K562 (cell line): Measurements from ENCODE around the gene GRHPR. TPM values are rescaled to one million over a fixed set of nuclear protein-coding genes. Genes with fewer than 3 reads are reported as not detected.

Experiments used
- ATAC-seq: fragments of 200-7000 bp; cut with Tn5 transposase; 3 replicates; pipeline ENCODE4 v1.9.1; 2020; ENCODE audit warnings: moderate library complexity
- BruUV-seq: library from RNA; stranded (reverse); fragments of 400-500 nt; replicated peaks from 2 replicates; lab custom pipeline; 2021; lab: Mats Ljungman, UMichigan
- CTCF ChIA-PET: fragments of 300-600 bp; formaldehyde crosslinking; extraction: SDS; loops from one replicate; lab custom pipeline; 2021; ENCODE audit warnings: low intra/inter-chr PET ratio; lab: Yijun Ruan, JAX
- POLR2A ChIA-PET: fragments of 300-600, 350-650 bp; sonication (Branson Sonifier 250); formaldehyde crosslinking; extraction: SDS; loops from one replicate; lab custom pipeline; 2021; ENCODE audit warnings: antibody characterized with exemption, inconsistent platforms; lab: Yijun Ruan, JAX
- DNase-seq, 4 experiments: peaks; one replicate each; pipeline versions ENCODE4 v3.0.0 to v3.0.0-alpha.2; 2011 to 2018; ENCODE audit warnings: low spot score in 3 of 4, mixed read lengths in 3 of 4; ENCODE audit errors: extremely low read depth in 1 of 4
- FAIRE-seq: peaks from 2 replicates; lab custom pipeline; 2011; peaks lifted over from hg19 to GRCh38; lab: Jason Lieb, UNC
- H2AFZ ChIP-seq: 2 replicates; pipeline ENCODE4 v1.6.0; 2011; ENCODE audit warnings: low read depth, low read length, control low read depth, inconsistent platforms
- H3K27ac ChIP-seq: fragments of 200-600 bp; 3 replicates; pipeline ENCODE4 v1.8.0; 2011; ENCODE audit warnings: low read depth, mild to moderate bottlenecking, control low read depth, inconsistent platforms, low read length, moderate library complexity, mixed read lengths; ENCODE audit errors: extremely low read depth
- H3K27me3 ChIP-seq, 2 experiments: fragments of 300-600 bp in 1 of 2; 2 replicates in 1 of 2; 3 replicates in 1 of 2; pipeline versions ENCODE4 v1.6.0 to v1.8.0; 2011; ENCODE audit warnings: inconsistent platforms in 2 of 2, low read length in 2 of 2, mild to moderate bottlenecking in 1 of 2, mixed read lengths in 1 of 2, moderate library complexity in 1 of 2; ENCODE audit not compliant: control insufficient read depth in 2 of 2, insufficient read depth in 2 of 2
- H3K36me3 ChIP-seq: fragments of 300-600 bp; 3 replicates; pipeline ENCODE4 v1.8.0; 2011; ENCODE audit warnings: mild to moderate bottlenecking, low read length, inconsistent platforms; ENCODE audit not compliant: control insufficient read depth, insufficient read depth
- H3K4me1 ChIP-seq, 2 experiments: fragments of 200-600 bp in 1 of 2; replicated peaks in 1 of 2; 2 replicates in 1 of 2; 3 replicates in 1 of 2; pipeline versions ENCODE4 v1.5.1 to v1.8.0; 2011; ENCODE audit warnings: inconsistent platforms in 2 of 2, low read length in 2 of 2, mild to moderate bottlenecking in 1 of 2, mixed read lengths in 1 of 2, moderate library complexity in 1 of 2; ENCODE audit not compliant: control insufficient read depth in 2 of 2, insufficient read depth in 2 of 2
- H3K4me2 ChIP-seq: 2 replicates; pipeline ENCODE4 v1.6.1; 2011; ENCODE audit warnings: low read length, control low read depth, inconsistent platforms, mixed read lengths; ENCODE audit not compliant: insufficient read depth
- H3K4me3 ChIP-seq: fragments of 200-600 bp; sonication (generic), shearing (Covaris generic); 2 replicates; pipeline ENCODE4 v1.5.1; 2016; ENCODE audit warnings: control low read depth, inconsistent platforms
- H3K79me2 ChIP-seq: fragments of 200-600 bp; 3 replicates; pipeline ENCODE4 v1.8.0; 2011; ENCODE audit warnings: low read length, inconsistent platforms; ENCODE audit not compliant: control insufficient read depth, insufficient read depth
- H3K9ac ChIP-seq, 2 experiments: 2 replicates each; pipeline versions ENCODE4 v1.6.0 to v1.6.1; 2011; ENCODE audit warnings: low read depth in 2 of 2, low read length in 2 of 2, control low read depth in 1 of 2, inconsistent platforms in 1 of 2, mild to moderate bottlenecking in 1 of 2, mixed read lengths in 1 of 2; ENCODE audit not compliant: insufficient read depth in 1 of 2
- H3K9me1 ChIP-seq: one replicate; pipeline ENCODE4 v1.6.0; 2011; ENCODE audit warnings: inconsistent platforms, mild to moderate bottlenecking, low read length, moderate library complexity; ENCODE audit not compliant: control insufficient read depth, insufficient read depth
- H3K9me3 ChIP-seq: replicated peaks from 2 replicates; pipeline ENCODE4 v1.5.1; 2011; ENCODE audit warnings: low read depth, low read length, inconsistent platforms; ENCODE audit not compliant: control insufficient read depth, insufficient read depth
- H4K20me1 ChIP-seq: replicated peaks from 2 replicates; pipeline ENCODE4 v1.6.1; 2011; ENCODE audit warnings: low read length, inconsistent platforms, mixed read lengths; ENCODE audit not compliant: control insufficient read depth, insufficient read depth
- RBM25 ChIP-seq: fragments of 200-400 bp; formaldehyde crosslinking; IDR thresholded peaks from 2 replicates; pipeline ENCODE4 v1.6.1; 2018; ENCODE audit warnings: low read length, low read depth, moderate library complexity; ENCODE audit not compliant: severe bottlenecking
- THRAP3 ChIP-seq: fragments of 450-650 bp; IDR thresholded peaks from 2 replicates; pipeline ENCODE4 v1.6.1; 2016; ENCODE audit warnings: mild to moderate bottlenecking, inconsistent platforms, borderline replicate concordance
- ZNF121 ChIP-seq: sonication (generic); formaldehyde crosslinking; conservative IDR thresholded peaks from 2 replicates; pipeline ENCODE4 v1.8.0; 2022; ENCODE audit warnings: missing genetic modification reagents
- WGBS: fragments of 100-300 bp; shearing (Covaris generic); methylation state at CpG from one replicate; pipeline ENCODE4 v1.1.6; 2016; ENCODE audit warnings: low coverage, mixed read lengths; ENCODE audit not compliant: insufficient coverage; ENCODE audit errors: missing lambda C conversion rate; 5-methylcytosine and 5-hydroxymethylcytosine counted together
- in situ Hi-C: fragments of 300-500 bp; cut with MboI; formaldehyde crosslinking; loops from 4 replicates; pipeline ENCODE4 v1.15.0; 2018; ENCODE audit warnings: inconsistent platforms, mixed read lengths
- intact Hi-C: fragments of 100-400 bp; cut with micrococcal nuclease; formaldehyde crosslinking; loops from 2 replicates; pipeline ENCODE4 v1.14.2; 2022
- polyA plus RNA-seq, 8 experiments: library from polyadenylated mRNA; depleted of rRNA in 4 of 8; stranded (reverse) in 5 of 8; unstranded in 3 of 8; fragments of >200 nt; fragmentation: Nextera tagmentation in 2 of 8; fragmentation: Illumina TruSeq in 1 of 8; extraction: Ambion mirVana in 2 of 8; extraction: Trizol in 1 of 8; gene quantifications; 2 replicates each; pipeline versions ENCODE4 v1.2.1 to v1.2.3, GENCODE V29; 2011 to 2014; ENCODE audit warnings: inconsistent platforms in 1 of 8, missing spikeins in 1 of 8
- total RNA-seq, 7 experiments: library from RNA; depleted of rRNA in 6 of 7; stranded (reverse); fragments of >200 nt in 6 of 7; fragmentation: Illumina TruSeq in 2 of 7; extraction: Trizol in 2 of 7; gene quantifications; 2 replicates each; pipeline versions ENCODE4 v1.2.1 to v1.2.3, GENCODE V29; 2011 to 2021; ENCODE audit warnings: low replicate concordance in 1 of 7
- TF ChIP-seq, protein P1 (sequence below), 2 experiments: IDR thresholded peaks; 2 replicates each; pipeline ENCODE4 v1.6.1; 2012; ENCODE audit warnings: improper control_type of control experiment in 2 of 2, low read depth in 2 of 2, low read length in 2 of 2, borderline replicate concordance in 1 of 2

GRHPR gene
- total and polyA plus RNA-seq, 9 of the 15 experiments (the other 6 are each of a cell fraction or from before 2014, with no cell fraction given): 38.9 to 144 (median 120) TPM

DNA sequence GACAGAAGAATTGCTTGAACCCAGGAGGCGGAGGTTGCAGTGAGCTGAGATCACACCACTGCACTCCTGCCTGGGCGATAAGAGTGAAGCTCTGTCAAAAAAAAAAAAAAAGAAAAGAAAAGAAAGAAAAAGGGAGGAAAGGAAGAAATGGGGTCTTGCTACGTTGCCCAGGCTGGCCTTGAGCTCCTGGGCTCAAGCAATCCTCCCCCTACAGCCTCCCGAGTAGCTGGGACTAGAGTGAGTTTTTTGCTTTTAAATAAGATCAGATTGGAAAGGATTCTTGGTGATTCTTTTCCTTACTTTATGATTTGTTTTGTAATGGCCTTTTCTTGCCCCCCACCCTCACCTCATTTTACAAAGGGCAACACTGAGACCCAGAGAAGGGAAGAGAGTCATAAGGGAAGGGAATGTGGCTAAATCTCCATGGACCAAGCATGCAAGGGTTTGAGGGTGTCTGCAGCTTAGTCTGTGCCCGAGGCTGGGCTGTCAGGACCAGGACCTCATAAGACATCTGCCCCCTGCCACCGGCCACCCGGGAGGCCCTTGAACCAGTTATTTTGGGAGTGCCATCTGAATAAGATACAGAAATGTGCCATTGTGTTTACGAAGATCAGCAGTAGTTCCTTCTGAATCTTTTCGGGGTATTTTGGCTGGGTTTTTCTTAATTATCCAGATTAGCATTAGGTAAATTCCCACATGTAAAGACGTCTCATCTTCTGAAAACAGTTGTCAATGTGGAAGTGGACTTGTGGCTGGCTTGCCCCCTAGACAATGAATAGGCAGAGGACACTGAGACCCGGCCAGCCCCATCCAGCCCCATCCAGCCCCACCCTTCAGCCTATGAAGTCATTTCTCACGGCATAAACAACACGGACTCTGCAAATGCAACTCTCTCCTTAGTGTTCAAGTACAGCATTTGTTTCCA lies 44.5 kb upstream of the GRHPR start:
- ChIA-PET POLR2A (interaction anchor here (0.5 to 1.9 kb wide), 3 partner anchors 9 to 13 kb away, joined by 3 to 8 read pairs (median 3); no protein-coding TSS in a partner anchor), CTCF (no interaction called here)
- intact Hi-C loops: no loop called here
- TF ChIP-seq THRAP3: no peak
- peak; percentile 64 for TF ChIP-seq RBM25
- peak; percentile 93 for TF ChIP-seq ZNF121
- Histone ChIP-seq H3K9me3 (peaks cover 8% of the 10 kb centered on the region), H3K9ac (no peak overlapping the region), H3K27ac (no peak overlapping the region), H3K36me3 (no peaks in the 10 kb centered on the region), H3K4me3 (no peak overlapping the region), H3K27me3 (peaks cover 6 to 23% of the 10 kb centered on the region in 2 experiments; a peak in 3 of 5 replicates), H4K20me1 (no peaks in the 10 kb centered on the region), H3K4me1 (peaks cover 5 to 8% of the 10 kb centered on the region in 2 experiments; a peak in 3 of 5 replicates), H3K9me1 (peaks cover 3% of the 10 kb centered on the region), H3K79me2 (no peaks in the 10 kb centered on the region), H3K4me2 (no peak overlapping the region), H2AFZ (peak overlapping the region; percentile 27)
- WGBS: 13% methylated on average over 12 of the region's 13 CpGs
- in situ Hi-C loops: no loop called here
- FAIRE-seq: no peak
- 0 out of 3 replicates have a peak, but pooled peaks have one; percentile 34 for ATAC-seq
- BruUV-seq: no TSS peak
- no peak for DNase-seq

DNA sequence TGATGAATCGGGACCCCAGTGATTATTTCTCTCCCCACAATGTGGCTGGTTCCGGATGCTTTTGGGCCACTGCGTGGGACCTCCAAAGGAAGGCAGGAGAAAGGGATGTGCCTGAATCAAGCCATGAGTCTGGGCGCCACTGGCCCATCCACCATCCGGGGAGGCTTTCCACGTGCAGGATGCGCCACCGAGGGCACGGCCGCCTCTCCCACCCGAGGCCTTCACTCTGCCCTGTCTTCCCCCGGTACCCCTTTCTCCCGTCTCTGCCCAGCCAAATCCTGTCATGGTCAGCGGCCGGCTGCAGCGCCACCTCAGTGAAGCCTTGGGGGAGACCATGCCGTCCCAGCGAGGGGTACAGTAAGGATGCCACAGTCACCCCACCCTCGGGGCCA lies 43.9 kb upstream of the GRHPR start:
- peak overlapping the region; percentile 27 for H2AFZ ChIP-seq
- ATAC-seq (no peak), DNase-seq (no peak)
- BruUV-seq: no TSS peak
- peaks cover 3% of the 10 kb centered on the region for H3K9me1 ChIP-seq
- POLR2A ChIA-PET: no interaction called here
- H3K79me2 ChIP-seq: no peaks in the 10 kb centered on the region
- H3K4me3 ChIP-seq: no peak overlapping the region
- WGBS: 34% methylated on average over 19 of the region's 19 CpGs
- peaks cover 8% of the 10 kb centered on the region for H3K9me3 ChIP-seq
- no peak overlapping the region for H3K27ac ChIP-seq
- peak overlapping the region in 1 of 2 experiments; percentile 37; a peak in 1 of 4 replicates for H3K9ac ChIP-seq
- TF ChIP-seq, protein P1, sequence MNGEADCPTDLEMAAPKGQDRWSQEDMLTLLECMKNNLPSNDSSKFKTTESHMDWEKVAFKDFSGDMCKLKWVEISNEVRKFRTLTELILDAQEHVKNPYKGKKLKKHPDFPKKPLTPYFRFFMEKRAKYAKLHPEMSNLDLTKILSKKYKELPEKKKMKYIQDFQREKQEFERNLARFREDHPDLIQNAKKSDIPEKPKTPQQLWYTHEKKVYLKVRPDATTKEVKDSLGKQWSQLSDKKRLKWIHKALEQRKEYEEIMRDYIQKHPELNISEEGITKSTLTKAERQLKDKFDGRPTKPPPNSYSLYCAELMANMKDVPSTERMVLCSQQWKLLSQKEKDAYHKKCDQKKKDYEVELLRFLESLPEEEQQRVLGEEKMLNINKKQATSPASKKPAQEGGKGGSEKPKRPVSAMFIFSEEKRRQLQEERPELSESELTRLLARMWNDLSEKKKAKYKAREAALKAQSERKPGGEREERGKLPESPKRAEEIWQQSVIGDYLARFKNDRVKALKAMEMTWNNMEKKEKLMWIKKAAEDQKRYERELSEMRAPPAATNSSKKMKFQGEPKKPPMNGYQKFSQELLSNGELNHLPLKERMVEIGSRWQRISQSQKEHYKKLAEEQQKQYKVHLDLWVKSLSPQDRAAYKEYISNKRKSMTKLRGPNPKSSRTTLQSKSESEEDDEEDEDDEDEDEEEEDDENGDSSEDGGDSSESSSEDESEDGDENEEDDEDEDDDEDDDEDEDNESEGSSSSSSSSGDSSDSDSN (IDR thresholded peaks at IDR 0.05; ENCODE audit: borderline replicate concordance in 1 of 2, low read depth in 2 of 2, low read length in 2 of 2): no peak
- TF ChIP-seq, all 486 proteins: peak for 0
- in situ Hi-C loops: no loop called here
- CTCF ChIA-PET: no interaction called here
- H3K27me3 ChIP-seq: peaks cover 6 to 23% of the 10 kb centered on the region in 2 experiments; a peak in 3 of 5 replicates
- peaks cover 8 to 12% of the 10 kb centered on the region in 2 experiments; a peak in 3 of 5 replicates for H3K4me1 ChIP-seq
- intact Hi-C loops: no loop called here
- H4K20me1 ChIP-seq: no peaks in the 10 kb centered on the region
- H3K4me2 ChIP-seq: peak overlapping the region; percentile 24; the same call in 1 of the 2 replicates
- FAIRE-seq: no peak
- H3K36me3 ChIP-seq: no peaks in the 10 kb centered on the region
